GM19467 (cell line): ENCODE results near the gene SPPL3.
"Not testable (repeated sequence)": the region's sequence is repeated elsewhere in the genome, so short reads cannot be mapped to it uniquely, and the experiment has no call there.

Source experiments
- ATAC-seq: cut with Tn5 transposase; IDR thresholded peaks from one replicate; pipeline ENCODE4 v1.9.1; 2021; ENCODE audit warnings: mild to moderate bottlenecking, moderate library complexity; ENCODE audit not compliant: unreplicated experiment

SPPL3 gene

DNA sequence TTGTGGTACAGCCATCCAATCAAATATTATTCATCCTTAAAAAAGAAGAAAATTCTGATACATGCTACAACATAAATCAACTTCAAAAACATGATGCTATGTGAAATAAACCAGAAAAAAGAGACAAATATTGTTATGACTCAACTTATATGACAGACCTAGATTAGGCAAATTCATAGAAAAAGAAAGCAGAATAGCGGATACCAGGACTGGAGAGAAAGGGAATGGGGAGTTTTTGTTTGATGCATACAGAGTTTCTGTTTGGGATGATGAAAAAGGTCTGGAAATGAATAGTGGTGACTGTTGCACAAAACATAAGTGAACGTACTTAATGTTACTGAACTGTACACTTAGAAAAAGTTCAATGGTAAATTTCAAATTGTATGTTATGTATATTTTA, 82.3 kb downstream of the SPPL3 start:
- no peak for ATAC-seq

DNA sequence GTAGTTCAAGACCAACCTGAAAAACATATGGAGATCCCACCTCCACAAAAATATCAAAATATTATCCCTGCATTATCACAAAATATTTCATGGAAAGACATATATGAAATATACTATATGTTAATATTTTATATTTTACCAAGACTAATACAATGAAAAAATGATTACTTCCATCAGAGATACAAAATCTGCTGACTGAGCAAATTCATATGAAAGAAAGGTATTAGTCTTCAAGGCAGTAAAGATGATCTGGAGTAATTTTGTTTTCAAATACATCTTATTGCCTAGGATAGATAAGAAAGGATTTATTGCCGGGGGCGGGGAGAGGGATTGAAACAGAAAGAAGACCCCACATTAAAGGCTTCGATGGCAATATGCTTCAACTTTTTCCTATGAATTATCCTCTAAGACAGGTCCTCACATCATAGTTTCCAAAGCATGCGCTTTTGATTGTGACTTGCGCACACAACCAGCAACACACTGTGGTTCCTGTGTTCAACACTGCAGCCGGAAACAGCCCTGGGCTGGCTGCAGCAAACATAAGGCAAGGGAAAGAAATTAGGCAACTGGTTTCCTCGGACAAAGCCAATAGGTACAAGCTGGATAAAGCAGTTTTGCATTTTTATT, 83.2 kb downstream of the SPPL3 start:
- ATAC-seq = no peak

DNA sequence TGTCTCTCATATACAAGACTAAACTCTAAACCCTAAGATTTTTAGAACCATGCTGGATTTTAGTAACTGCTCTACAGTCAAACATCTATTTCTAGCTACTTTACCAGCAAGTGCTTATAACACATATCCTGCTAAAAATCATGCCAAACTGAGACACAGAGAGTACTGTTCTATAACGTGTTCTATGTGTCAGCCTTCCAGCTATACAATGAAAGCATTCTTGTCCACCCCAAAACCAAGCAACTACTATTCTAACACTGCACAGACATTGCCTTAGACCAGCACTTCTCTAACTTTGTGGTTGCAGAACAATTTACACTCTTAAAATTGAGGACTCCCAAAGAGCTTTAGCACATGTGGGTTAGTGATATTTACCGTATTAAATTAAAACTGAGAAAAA, 85.7 kb downstream of the SPPL3 start:
- no peak for ATAC-seq

DNA sequence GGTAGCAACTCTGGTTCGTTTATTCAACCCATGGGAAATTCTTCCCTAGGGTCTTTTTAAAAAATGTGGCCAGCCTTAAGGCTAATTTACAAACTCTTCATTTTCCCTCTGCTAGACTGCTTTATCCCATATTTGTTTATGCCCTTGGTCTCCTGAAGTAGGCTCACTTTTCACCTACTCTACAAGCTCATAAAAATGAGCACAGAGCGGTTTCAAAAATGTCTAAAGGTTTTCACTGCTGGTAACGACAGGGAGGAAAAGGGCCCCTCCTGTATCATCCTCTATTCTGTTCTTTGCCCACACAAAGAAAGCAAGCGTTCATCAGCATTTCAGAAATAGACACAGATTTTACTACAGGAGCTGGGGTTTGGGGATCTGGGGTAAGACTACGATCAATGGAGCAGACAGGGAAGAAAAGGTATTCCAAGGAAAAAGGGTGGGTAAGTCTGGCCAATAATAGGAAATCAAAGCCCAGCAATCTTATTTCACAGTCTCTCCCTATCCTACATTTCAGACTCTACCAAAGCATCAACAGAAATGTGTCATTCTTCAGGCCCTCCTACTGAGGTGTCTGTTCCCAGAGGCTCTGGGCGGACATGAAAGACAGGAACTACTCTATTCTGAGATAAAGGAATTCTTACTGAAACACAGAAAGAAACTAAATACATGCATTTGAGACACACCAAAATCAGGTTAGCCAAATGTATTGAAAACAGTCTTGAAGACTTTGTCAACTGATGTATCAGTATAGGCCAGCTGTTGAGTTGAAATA, 86.4 kb downstream of the SPPL3 start:
- no peak for ATAC-seq

DNA sequence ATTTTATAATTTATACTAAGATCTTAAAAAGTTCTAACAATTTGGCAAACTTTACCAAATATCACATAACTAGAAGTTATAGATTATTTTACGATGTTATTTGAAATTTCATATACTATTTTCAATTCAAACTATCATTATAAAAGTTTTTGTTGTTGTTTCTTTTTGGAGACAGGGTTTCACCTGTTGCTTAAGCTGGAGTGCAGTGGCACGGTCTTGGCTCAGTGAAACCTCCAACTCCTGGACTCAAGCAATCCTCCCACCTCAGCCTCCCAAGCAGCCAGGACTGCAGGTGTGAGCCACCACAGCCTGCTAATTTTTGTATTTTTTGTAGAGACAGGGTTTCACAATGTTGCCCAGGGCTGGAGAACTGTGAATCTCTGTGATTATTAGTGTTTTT, 87.8 kb downstream of the SPPL3 start:
- ATAC-seq = no peak

DNA sequence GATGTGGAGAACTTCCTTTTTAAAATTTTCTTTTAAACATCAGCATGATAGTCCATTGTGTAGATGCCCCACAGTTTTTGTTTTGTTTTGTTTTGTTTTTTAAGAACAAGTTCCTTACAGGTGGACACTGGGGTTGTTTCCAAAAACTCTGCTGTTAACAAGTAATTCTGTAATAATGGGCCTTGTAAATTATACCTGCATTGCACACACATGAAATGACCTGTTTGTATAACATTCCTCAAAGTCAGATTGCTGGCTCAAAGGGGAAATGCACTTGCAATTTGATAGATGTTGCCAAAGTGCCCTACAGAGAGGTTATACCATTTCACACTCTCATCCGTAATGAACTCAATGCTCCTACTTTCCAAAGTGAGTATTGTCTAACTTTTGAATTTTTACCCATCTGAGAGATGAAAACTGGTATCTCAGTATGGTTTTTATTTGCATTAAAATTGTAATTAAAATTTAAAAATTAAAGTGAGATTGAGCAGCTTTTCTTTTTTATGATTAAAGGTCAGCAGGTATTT, 89.2 kb downstream of the SPPL3 start:
- no peak for ATAC-seq

DNA sequence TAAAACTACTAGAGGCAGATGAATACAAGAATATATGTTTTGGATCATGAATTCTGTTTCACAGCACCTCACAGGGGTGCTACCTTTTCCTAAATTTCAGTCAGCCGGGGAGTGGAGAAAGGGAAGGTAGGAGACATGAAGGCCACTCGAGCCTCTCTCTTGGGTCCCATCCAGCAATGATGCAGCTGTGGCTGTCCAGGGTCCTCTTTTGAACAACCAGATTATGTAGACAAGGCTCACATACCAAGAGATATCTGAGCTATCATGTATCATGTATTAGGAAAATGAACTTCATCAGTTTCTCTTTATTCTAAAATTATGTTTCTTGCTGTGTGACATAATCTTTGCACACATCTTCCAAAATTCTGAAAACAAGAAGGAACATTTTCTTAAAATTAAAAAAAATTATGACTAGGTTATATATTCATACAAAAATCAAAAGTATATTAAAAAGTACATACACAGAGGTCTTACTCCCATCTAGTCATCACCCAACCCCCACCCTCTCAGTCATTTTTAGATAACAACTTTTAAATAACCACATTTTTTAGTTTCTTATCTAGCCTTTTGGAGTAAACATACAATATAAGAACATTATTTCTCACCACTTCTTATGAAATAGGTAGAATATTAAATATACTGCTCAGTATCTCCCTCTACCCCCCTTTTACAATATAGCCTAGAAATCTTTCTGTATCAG, 89.8 kb downstream of the SPPL3 start:
- ATAC-seq = no peak

DNA sequence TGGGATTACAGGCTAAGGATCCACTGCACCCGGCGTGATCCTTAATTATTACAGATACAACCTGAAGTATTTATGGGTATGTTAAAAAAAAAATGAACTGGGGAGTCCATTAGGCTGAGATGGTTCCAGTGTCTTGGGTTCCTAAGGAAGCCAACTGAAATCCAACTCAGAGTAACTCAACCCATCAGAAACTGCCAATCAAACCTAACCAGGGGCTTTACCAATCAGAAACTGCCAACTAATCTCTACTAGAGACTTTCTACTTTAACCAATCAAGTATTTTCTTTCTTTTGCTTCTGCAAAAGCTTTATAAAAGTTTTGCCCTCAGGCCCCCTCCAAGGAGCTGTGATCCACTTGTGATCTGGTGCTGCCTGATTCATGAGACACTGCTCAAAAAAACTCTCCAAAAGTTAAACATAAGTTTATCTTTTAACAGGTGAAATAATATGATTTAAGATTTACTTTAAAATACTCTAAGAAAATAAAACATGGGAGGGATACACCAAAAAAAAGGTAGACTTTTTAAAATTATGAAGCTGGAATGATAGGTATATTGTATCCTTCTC, 90.5 kb downstream of the SPPL3 start:
- no peak for ATAC-seq

DNA sequence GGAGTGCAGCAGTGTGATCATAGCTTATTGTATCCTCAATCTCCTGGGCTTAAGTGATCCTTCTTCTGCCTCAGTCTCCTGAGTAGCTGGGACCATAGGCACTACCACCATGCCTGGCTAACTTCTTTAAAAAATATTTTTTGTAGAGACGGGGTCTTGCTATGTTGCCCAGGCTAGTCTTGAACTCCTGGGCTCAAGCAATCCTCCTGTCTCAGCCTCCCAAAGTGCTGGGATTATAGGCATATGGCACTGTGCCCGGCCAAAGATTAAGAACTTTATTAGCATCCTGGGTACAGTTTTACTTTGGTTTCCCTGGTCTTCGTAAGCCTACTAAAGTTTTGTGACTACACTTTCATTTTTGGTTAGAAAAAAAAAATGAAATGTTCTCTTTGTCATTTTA, 94.1 kb downstream of the SPPL3 start:
- ATAC-seq = no peak

DNA sequence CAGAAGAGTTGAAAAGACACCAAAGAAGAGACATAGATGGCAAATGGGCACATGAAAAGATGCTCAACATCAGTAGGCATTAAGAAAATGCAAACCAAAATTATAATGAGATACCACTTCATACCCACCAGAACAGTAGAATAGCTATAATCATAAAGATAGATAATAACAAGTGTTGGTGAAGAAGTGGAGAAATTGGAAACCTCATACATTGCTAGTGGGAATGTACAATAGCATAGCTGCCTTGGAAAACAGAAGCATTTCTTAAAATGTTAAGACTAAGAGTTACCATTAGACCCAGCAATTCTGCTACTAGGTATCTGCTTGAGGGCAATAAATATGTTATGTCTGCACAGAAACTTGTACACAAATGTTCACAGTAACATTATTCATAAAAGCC, 99.7 kb downstream of the SPPL3 start:
- no peak for ATAC-seq

DNA sequence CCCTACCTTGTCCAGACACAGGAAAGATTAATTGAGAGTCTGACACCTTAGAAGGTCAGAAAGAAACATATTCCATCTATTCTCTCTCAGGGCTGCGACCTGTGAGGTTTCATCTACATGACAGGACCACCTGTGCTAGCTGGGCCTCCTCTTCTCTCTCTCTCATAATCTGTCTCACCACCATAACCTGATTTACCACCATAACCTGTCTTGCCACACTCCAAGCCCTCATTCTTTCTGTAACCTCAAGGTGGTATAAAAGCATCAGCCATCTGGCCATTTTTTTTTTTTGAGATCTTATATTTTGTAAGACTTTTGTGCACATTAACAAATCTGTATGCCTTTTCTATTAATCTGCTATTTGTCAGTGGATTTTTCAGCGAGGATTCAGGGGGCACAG, 103.0 kb downstream of the SPPL3 start:
- ATAC-seq = no peak

DNA sequence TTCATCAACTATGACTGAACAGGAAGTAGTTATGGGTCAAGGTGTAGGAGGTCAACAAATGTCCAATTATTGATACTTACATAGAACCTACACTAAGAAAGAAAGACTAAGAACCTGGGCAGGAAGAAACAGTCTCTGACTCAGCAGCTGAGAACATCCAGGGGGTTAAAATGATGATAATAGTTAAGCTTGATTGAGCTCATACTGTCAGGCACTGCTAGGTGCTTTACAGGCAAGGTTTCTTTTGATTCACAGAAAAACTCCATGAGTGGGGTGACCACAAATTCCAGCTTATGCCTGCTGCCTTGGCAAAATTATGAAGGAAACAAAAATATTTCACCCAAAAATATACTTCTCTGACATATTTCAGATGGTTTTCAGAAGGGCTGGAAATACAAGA, 103.5 kb downstream of the SPPL3 start:
- no peak for ATAC-seq

DNA sequence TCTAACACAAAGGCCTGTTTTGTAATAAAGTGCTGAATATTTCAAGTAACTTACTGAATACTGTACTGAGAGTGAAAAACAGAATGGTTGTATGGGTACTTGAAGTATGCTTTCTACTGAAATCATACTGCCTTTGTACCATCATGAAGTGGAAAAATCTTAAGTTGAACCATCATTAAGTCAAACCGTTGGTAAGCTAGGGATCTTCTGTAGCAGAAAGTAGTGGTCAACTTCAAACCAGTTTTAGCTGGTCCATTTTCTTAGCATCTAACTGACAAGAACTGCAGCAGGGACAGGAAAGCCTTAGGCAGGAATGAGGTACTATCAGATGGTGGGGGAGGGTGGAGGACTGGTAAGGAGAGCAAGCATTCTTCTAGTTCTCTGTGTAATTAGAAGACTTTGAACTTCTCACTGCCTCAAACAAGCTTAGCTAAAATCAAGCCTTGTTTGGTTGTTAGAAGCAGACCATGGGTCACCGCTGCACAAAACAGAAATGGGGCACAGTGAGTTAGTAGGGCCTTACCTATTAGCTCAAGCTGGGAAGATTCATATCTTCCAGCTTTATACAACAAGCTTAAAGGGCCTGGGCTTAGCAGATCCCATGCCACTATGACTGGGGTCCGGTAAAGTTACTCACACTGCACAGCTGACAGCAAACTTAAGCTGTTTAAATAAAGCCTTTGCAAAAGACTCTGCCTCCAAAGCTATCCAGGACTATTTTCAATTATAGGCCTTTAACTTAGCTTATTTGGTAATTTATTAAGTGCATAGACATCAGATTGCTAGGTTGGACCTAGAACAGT, 104.7 kb downstream of the SPPL3 start:
- ATAC-seq = no peak

DNA sequence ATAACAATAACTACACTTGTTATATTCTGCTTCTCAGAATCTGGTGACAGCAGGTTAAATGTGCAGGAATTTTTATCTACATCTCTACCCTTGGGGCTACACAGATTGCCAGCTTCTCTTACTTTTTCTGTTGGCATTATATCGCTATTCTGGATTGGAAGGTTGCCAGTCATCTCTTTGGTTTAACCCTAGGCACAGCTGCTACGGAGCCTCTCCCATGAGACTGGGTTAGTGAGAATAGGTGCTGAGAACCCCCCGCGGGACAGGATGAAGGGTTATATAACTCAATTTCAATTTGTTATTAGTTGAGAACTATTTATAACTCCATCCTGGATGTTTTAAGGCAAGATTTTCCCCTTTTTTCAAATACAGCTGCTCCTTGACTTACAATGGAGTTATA, 105.5 kb downstream of the SPPL3 start:
- ATAC-seq = no peak

DNA sequence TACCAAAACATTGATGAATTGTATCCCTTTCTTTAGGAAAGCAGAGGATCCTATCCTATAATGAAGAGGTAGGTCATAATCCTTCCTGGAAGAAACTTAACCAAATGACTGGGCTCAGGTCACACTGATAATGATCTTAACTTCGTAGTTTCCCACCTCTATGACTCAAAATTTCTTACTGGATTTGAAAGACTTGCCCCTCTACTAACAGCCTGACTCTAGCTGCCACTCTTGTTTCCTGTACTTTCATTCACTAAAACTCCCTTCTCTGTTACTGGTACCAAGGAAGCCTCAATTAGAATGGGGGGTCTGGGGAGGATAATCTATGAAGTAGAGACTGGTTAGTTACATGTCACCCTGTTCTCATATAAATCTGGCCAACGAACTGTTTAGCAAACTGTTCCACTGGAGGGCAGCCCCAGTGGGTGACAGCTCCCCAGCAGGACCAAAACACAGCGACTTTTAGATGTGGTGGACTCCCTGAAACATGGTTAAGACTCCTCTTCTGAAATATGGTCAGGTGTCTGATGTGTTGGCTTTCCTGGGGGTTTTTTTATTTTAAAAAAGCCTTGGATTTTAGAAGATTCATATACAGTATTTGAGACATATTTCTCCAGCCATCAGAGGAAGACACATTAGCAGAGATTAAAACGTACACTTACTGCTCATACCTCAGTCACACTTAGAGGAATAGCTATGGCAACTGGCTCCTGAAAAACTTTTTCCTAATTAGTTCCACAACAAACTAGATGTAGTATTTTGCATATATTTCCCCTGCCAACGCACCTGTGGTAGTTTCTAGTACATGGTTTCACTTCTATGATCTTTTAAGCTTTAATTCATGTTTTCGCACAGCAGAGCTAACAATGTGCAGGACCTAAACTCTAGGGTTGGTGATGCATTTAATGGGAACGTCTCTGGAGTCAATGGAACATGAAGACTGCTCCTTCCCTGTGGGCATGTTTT, 106.2 kb downstream of the SPPL3 start:
- no peak for ATAC-seq

DNA sequence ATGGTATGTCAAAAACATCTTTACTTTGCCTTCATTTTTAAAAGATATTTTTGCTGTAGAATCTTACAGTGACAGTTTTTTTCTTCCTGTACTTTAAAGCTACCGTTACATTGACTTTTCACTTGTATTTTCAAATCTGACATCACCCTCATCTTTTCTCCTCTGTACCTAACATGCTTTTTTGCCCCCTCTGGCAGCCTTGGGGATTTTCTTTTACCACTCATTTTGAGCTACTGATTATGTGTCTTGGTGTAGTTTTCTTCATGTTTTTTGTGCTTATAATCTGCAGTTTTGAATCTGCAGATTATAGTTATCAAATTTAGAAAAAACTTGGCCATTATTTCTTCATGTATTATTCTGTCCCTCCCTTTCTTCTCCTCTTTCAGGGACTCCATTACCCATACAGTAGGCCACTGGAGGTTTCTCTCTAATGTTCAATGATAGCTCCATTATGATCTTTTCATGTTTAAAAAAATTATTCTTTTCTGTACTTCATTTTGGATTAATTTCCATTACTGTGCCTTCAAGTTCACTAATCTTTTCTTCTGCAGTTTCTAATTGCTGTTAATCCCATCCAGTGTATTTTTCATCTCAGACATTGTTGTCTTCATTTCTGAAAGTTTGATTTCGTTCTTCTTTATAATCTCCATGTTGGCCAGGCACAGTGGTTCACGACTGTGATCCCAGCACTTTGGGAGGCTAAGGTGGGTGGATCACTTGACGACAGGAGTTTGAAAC, 108.5 kb downstream of the SPPL3 start:
- no peak for ATAC-seq

DNA sequence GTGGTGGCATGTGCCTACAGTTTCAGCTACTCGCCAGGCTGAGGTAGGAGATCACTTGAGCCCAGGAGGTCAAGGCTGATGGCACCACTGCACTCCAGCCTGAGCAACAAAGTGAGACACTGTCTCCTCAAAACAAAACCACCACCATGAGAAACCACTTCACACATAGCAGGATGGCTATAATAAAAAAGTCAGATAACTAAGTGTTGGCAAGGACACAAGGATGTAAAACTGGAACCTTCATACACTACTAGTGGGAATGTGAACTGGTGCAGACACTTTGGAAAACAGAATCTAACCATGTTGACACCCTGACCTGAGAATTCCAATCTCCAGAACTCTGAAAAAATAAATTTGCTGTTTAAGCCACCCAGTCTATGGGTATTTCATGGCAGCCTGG, 110.8 kb downstream of the SPPL3 start:
- ATAC-seq = no peak

DNA sequence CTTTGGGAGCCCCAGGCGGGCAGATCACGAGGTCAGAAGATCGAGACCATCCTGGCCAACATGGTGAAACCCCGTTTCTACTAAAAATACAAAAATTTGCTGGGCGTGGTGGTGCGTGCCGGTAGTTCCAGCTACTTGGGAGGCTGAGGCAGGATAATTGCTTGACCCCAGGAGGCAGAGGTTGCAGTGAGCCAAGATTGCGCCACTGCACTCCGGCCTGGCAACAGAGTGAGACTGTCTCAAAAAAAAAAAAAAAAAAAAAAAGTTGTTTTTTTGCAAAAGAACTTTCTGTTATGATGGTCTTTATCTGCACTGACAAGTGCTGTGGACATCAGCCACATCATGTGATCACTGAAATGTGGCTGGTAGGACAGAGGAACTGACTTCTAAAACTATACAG, 111.7 kb downstream of the SPPL3 start:
- not testable (repeated sequence) for ATAC-seq

DNA sequence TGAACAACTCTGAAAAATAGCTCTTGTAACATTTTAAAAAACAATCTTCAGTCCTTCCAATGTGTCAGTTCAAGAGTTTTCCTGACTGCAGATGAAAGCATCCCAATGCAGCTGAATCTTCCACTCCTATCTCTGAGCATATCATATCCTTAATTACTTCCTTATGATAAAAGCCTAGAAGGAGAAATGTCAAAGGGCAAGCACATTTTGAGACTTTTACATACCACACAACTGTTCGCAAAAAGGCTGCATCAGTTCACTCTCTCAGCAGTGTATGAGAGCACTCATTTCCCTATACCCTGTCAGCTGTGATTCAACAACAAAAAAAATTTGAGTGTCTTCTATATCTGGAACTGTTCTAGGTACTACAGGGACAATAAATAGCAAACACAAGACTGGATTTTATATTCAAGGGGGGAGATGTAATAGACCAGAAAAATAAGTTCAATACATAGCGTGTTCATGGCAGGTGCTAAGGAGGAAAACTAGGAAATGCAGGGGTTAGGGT, 112.4 kb downstream of the SPPL3 start:
- ATAC-seq = no peak
